ENCODE results near the gene CCDC152.
"Not testable (repeated sequence)": the region's sequence is repeated elsewhere in the genome, so short reads cannot be mapped to it uniquely, and the experiment has no call there.

CCDC152 gene, protein sequence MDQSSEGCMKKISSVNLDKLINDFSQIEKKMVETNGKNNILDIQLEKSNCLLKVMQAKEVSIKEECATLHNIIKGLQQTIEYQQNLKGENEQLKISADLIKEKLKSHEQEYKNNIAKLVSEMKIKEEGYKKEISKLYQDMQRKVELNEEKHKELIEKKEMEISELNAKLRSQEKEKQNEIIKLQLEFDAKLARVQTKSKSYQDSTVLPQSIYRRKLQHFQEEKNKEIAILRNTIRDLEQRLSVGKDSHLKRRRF

DNA sequence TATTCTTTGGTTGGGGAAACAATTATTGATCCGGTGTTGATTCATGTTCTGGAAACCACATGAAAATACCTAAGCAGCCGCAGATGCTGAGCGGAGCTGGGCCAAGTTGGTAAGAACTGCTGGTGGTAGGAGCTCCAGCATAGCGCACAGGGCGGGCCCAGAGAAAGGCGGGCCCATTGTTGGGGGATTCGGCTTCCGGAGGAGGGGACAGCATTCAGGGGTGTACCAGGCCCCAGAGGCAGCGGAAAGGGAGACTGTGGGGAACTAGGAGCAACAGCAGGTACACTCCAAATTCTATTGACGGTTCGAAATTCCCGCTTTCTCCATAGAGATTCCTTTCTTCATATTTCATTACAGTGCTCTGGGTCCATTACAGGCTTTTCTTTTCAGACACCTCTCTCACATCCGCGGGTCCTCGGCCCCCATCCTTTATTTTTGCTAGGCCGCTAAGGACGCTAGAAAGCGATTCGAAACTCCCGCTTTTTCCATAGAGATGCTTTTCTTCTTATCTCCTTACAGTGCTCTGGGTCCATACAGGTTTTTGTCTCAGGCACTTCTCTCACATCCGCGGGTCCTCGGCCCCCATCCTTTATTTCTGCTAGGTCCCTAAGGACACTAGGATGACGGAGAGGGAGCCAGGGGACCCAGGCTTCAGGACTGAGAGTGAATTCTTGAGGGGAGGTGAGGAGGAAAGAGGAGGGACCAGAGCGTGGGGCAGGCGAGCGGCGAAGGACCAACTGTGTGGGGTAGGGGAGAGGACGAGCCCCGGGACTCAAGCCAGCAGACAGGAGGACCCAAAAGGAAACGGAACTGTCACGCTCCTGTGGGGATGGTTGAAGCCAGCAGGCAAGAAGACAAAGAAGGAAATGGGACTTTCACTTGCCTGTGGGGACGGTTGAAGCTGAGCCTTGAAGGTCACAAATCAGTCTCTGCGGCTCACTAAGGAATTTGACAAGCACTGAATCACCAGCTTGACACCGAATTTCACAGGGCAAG is at the start of gene CCDC152:
Gene CCDC152, plus strand, starts transcription at position 213 of the 996 bp plus-strand sequence. CDS start 2,304 bp downstream, outside the sequence.
- DNase-seq: peak; percentile 63

DNA sequence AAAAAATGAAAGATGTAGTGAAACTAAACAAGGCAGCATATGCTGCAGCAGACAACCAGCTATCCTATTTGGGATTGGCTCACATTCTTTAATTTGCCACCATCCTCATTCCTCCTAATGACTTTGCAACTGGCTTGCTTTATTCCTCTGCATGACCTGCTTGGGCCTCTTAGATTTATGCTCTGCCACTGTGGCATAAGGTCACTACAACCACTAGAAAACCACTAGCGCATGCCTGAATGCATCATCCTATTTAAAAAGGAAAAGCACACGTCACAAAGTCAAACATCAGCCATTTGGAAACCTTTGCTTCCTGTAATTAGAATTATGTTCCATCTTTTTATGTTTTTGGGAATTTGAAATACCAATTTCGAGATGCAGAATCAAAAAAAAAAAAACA is 40.8 kb upstream of the CCDC152 start:
- peak; percentile 16 for DNase-seq

DNA sequence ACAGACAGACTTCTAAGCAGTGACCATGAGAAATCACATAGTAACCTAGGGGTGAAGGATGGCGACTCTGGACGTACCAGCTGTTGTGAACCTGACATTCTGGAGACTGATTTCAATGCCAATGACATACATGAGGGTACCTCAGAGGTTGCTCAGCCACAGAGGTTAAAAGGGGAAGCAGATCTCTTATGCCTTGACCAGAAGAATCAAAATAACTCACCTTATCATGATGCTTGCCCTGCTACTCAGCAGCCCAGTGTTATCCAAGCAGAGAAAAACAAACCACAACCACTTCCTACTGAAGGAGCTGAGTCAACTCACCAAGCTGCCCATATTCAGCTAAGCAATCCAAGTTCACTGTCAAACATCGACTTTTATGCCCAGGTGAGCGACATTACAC is 38.0 kb upstream of the CCDC152 start:
- no peak for DNase-seq

DNA sequence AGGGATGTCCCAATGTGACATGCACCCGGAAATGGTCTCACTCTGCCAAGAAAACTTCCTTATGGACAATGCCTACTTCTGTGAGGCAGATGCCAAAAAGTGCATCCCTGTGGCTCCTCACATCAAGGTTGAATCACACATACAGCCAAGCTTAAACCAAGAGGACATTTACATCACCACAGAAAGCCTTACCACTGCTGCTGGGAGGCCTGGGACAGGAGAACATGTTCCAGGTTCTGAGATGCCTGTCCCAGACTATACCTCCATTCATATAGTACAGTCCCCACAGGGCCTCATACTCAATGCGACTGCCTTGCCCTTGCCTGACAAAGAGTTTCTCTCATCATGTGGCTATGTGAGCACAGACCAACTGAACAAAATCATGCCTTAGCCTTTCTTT is 37.6 kb upstream of the CCDC152 start:
- DNase-seq: no peak

DNA sequence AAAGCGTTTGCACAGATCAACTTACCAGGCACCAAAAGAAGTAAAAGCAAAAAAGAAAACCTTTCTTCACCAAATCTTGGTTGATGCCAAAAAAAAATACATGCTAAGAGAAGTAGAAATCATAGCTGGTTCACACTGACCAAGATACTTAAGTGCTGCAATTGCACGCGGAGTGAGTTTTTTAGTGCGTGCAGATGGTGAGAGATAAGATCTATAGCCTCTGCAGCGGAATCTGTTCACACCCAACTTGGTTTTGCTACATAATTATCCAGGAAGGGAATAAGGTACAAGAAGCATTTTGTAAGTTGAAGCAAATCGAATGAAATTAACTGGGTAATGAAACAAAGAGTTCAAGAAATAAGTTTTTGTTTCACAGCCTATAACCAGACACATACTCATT is 36.4 kb upstream of the CCDC152 start:
- DNase-seq: peak; percentile 14

DNA sequence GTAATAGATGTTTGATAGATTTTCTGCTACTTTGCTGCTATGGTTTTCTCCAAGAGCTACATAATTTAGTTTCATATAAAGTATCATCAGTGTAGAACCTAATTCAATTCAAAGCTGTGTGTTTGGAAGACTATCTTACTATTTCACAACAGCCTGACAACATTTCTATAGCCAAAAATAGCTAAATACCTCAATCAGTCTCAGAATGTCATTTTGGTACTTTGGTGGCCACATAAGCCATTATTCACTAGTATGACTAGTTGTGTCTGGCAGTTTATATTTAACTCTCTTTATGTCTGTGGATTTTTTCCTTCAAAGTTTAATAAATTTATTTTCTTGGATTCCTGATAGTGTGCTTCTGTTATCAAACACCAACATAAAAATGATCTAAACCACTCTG is 35.1 kb upstream of the CCDC152 start:
- DNase-seq: peak; percentile 4

DNA sequence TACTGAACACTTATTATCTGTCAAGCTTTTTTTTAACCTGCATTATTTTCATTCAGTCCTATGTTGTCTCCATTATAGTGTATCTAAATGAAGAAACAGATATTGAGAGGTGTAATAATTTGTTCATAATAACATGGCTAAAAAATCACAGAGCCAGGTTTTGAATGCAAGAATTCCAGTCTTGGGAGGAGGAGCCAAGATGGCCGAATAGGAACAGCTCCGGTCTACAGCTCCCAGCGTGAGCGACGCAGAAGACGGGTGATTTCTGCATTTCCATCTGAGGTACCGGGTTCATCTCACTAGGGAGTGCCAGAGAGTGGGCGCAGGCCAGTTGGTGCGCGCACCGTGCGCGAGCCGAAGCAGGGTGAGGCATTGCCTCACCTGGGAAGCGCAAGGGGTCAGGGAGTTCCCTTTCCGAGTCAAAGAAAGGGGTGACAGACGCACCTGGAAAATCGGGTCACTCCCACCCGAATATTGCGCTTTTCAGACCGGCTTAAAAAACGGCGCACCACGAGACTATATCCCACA is 22.0 kb upstream of the CCDC152 start:
- not testable (repeated sequence) for DNase-seq

DNA sequence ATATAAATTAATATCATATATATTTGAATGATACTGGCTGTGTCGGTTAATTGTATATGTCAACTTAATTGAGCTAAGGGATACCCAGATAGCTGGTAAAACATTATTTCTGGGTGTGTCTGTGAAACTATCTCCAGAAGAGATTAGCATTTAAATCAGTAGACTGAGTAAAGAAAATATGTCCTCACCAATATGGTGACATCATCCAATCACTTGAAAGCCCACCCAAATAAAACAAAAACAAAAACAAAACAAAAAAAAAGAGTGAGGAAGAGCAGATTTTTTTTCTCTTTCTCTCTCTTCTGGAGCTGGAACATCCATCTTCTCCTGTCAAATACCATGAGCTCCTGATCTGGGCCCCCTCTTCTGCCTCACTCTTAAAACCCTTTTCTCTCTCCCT is 15.7 kb upstream of the CCDC152 start:
- DNase-seq: no peak

DNA sequence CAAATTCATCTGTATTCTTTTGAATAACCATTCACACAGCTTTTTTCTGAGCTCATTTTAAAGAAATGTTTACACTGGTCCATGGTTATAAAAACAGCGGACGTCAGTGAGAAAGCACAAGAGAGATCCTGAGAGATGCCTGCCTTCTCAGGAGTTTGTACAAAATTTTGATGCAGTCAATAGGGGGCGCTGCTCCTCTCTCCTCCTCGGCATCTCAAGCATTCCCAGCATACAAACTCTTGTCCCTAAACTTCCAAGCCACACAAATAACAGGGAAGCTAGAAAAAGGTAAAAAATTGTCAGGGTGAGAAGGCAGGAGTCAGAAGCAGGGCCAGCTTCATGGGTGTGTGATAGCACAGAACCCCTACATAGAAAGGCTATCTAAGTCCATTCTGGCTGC is 11.2 kb upstream of the CCDC152 start:
- peak; percentile 8 for DNase-seq

DNA sequence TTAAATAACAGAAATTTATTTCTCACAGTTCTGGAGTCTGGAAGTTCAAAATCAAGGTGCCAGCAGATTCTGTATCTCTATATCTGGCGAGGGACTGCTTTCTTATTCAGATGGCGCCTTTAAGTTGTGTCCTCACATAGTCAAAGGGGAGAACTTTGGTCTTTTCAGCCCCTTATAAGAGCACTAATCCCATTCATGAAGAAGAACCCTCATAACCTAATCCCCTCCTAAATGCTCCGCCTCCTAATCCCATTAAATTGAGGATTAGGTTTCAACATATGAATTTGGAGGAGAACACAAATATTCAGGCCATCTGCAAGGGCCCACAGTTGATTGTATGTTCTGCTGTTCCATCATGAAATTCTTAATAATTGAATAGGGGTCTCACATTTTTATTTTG is 10.8 kb upstream of the CCDC152 start:
- no peak for DNase-seq

DNA sequence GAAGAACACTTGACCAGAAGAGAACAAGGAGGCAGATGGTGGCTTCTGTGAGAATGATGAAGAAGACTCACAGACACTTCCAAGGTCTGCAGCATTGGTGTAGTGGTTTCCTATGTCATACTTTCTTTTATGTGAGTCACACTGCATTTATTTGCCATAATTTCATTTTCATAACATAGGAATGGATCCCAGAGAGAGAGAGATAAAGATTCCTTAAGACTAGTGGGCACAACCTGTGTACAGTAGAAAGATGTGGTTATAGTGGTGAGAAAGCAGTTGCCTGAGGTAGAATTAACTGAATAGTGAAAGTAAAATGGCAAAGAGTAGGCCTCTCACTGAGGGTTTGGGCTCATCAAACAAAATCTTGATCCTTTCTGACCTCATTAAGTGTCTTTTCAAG is 7.6 kb upstream of the CCDC152 start:
- no peak for DNase-seq

DNA sequence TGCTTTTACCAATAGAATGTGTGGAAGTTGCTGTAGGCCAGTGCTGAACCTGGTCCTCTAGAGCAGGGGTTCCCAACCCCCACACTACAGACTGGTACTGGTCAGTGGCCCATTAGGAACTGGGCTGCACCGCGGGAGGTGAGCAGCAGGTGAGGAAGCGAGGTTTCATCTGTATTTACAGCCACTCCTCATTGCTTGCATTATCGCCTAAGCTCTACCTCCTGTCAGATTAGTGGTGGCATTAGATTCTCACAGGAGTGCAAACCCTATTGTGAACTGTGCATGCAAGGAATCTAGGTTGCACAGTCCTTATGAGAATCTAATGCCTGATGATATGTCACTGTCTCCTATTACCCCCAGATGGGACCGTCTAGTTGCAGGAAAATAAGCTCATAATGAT is 6.1 kb upstream of the CCDC152 start:
- no peak for DNase-seq

DNA sequence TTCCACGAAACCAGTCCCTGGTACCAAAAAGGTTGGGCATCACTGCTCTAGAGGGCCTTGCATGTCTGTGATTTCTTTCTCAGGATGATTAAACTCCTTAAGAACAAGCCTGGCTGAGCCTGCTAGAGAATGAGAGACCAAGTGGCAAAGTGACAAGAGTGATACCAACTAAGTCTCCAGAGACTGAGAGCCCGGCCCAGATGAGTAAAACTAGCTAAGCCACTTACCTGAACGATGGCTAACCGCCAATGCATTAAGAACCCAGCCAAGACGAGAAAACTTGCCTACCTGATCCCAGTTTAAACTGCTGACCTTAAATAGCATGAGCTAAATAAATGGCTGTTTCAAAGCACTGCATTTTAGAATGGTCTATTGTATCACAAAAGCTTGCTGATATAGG is 5.6 kb upstream of the CCDC152 start:
- DNase-seq: no peak

DNA sequence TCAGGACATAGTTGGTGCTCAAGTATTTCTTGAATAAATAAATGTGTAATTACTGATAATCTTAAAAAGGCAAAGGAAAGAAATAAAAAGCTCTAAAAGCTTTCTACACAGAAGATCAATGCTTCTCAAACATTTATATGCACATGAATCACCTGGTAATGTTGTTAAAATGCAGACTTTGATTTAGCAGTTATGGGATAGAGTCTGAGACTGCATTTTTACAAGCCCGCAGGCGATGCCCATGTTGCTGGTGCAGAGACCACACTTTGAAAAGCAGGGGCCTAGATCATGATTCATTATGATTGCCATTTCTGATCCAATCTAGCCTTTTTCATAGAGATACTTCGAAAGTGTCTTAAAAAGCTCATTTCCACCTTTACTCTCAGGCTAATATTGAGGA is 3.5 kb upstream of the CCDC152 start:
- no peak for DNase-seq

DNA sequence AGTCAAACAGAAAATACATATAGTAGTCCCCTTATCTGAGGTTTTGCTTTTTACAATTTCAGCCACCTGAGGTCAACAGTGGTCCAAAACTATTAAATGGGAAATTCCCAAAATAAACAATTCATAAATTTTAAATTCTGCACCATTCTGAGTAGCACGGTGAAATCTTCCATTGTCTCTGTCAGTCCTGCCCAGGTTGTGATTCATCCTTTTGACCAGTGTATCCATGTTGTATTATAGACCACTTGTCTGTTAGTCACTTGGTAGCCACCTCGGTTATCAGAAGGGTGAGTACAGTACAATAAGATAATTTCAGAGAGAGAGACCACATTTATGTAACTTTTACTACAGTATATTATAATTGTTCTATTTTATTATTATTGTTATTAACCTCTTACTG is 2.8 kb downstream of the CCDC152 start:
- DNase-seq: peak; percentile 10

DNA sequence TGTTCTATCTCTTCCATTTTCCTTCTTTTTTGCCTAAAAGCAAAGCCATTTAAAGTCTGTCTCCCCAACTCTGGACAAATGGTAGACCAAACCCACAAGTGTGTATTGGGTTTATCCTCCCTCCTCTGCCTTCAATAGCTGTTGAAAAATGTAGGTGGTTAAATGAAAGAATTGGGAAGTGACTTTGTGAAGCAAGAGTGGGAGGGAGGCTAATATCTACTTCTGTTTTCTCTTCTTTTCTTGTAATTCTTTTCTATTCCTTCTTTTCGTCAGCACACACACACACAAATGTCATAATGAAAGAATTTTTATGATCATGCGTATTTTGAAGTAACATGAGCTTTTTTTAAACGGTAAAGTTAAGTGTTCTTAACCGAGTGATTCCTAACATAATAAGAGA is 3.8 kb downstream of the CCDC152 start:
- peak; percentile 58 for DNase-seq

DNA sequence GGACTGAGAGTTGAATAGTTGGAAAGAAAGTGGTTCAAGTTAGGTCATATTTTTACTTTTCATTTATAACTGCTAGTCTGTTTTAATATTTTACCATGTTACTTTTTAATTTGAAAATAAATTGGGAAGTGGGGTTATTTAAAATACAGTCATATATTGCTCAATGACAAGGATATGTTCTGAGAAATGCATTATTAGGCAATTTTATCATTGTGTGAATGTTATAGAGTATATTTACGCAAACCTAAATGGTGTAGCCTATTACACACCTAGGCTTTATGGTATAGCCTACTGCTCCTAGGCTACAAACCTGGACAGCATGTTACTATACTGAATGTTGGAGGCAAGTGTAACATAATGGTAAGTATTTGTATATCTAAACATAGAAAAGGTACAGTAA is 5.2 kb downstream of the CCDC152 start:
- peak; percentile 51 for DNase-seq

DNA sequence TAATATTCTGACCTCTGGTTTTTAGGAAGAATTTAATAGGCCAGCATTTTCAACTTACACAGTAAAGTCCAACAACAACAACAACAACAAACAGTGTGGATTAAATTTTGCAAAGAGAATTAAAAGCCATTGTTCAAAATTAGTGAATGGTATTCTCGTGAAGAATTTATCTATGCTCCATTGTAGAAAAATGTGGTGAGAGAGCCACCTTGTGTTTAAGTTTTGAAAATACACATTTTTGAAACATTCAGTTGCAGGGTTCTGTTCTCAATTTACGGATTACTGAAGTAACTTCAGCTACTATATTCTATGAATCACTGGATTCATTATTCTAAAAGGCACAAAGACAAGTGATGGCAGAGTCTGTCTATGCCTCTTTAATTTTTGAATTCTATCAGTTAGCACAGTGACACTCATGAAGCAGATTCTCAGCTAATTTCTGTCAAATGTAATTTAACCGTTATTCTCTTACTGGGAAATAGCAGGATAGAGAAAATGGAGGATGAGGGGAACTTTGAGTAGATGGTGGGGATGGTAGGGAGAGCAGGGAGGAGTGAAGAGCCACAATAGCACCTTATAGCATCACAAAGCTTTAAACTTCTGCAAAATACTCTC is 11.0 kb downstream of the CCDC152 start:
- DNase-seq: peak; percentile 45

DNA sequence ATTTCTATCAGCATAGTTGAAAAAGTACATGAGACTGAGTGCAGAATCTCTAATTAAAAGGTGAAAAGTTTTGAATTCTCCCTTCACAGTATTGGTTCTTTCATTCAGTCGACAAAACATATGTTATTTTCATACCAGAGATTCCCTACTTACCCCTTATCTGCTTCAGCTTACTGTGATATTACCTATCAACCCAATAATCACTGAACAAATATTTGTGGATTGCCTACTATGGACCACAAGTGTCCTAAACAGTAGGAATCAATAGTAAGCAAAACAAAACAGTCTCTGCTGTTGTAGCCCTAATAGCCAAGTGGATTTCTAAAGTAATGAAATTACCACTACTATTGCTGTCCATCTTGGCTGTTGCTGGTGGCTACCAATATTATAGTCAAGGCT is 11.5 kb downstream of the CCDC152 start:
- DNase-seq: no peak

DNA sequence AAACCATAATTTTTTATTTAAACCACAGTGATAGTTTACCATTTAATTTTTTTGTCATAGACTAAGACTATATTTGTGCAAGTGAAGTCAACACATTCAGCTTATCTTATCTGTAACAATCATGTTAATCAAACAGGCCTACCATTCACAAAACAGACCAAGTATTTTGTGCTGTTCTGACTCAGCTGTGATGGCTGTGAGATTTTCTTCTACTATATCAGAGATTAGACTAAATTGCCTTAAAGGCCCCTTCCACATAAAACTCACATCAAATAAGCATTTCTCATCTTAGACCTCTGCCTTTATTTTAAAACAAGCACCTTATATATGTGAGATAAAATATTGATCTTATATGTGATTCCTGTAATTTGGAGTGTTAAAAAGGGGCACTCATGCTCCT is 13.4 kb downstream of the CCDC152 start:
- DNase-seq: no peak

DNA sequence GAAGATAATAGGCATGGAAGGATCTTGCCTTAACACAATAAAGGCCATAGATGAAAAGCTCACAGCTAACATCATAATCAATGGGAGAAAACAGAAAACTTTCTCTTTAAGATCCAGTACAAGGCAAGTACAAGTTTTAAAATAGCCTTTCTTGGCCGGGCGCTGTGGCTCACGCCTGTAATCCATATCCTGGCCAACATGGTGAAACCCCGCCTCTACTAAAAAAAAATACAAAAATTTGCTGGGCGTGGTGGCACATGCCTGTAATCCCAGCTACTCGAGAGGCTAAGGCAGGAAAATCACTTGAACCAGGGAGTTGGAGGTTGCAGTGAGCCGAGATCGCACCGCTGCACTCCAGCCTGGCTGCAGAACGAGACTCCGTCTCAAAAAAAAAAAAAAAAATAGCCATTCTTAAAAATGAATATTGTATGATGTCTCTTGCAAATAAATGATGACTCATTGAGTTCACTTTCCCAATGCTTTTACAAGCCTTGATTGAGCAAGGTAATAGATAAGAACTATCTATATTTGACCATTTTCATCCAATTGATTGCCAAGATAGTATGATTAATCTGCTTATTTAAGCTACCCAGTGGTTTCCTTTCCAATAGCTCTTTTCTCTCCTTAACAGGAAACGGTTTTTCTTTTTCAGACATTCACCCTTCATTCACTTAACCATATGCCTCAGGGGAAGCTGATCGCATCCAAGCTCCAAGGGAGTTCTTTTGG is 15.8 kb downstream of the CCDC152 start:
- no peak for DNase-seq

DNA sequence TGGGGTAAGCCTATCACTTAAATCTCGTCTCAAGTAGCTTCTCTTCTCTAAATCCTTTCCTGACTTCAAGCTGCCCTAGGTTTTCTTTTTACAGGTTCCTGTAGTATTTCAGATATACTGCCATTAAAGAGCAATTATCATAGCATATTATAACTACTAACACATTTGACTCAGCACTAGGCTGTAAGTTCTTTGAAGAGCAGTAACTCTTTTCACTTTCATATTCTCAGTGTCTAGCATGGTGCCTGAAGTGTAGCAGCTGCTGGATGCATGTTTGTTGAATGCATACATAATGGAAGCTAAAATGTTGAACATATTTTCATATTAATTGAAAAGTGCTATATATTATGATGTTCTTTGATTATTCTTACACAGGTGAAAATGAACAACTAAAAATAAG is 22.5 kb downstream of the CCDC152 start:
- DNase-seq: no peak

DNA sequence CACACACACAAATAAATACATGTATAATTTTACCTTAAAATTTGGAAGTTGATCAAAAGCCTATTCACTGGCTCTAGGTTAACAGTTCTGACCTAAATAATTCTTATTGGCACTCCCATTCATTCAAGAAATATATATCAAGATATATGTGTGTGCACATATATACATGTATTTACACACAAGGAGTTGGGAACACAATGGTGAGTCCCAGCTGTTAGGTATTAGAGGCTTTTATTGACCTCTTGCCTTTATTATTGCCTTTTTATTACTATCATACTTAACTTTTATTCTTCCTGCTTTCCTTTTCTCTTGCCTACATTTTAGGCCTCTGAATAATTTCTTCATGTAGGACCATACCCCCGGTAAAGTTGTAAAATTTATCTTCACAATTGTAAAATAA is 25.0 kb downstream of the CCDC152 start:
- no peak for DNase-seq

Data from inflammatory macrophage treated with lipopolysaccharide for 4 hours (primary cell).